Dendritic cell treated with granulocyte-macrophage colony-stimulating factor and Interleukin-4, amounts not matched to agents 40 ng/mL and 50 ng/mL, for 4 days (primary cell): ENCODE results near the gene CPXM2.

ENCODE experiments used
- H3K27ac Mint-ChIP-seq: one replicate; pipeline ENCODE4 v1.8.0; 2022; ENCODE audit warnings: mild to moderate bottlenecking, mixed read lengths
- H3K27me3 Mint-ChIP-seq: one replicate; pipeline ENCODE4 v1.8.0; 2022; ENCODE audit warnings: mild to moderate bottlenecking, mixed read lengths
- H3K36me3 Mint-ChIP-seq: one replicate; pipeline ENCODE4 v1.8.0; 2022; ENCODE audit warnings: low read depth, mixed read lengths
- H3K4me1 Mint-ChIP-seq: one replicate; pipeline ENCODE4 v1.8.0; 2022; ENCODE audit warnings: low read depth, mixed read lengths
- H3K4me3 Mint-ChIP-seq: one replicate; pipeline ENCODE4 v1.8.0; 2022; ENCODE audit warnings: mild to moderate bottlenecking, moderate library complexity, mixed read lengths
- H3K9me3 Mint-ChIP-seq: one replicate; pipeline ENCODE4 v1.8.0; 2022; ENCODE audit warnings: mixed read lengths
- intact Hi-C: fragments of 100-400 bp; cut with micrococcal nuclease; formaldehyde crosslinking; loops from one replicate; pipeline ENCODE4 v1.15.0; 2022

CPXM2 gene

DNA sequence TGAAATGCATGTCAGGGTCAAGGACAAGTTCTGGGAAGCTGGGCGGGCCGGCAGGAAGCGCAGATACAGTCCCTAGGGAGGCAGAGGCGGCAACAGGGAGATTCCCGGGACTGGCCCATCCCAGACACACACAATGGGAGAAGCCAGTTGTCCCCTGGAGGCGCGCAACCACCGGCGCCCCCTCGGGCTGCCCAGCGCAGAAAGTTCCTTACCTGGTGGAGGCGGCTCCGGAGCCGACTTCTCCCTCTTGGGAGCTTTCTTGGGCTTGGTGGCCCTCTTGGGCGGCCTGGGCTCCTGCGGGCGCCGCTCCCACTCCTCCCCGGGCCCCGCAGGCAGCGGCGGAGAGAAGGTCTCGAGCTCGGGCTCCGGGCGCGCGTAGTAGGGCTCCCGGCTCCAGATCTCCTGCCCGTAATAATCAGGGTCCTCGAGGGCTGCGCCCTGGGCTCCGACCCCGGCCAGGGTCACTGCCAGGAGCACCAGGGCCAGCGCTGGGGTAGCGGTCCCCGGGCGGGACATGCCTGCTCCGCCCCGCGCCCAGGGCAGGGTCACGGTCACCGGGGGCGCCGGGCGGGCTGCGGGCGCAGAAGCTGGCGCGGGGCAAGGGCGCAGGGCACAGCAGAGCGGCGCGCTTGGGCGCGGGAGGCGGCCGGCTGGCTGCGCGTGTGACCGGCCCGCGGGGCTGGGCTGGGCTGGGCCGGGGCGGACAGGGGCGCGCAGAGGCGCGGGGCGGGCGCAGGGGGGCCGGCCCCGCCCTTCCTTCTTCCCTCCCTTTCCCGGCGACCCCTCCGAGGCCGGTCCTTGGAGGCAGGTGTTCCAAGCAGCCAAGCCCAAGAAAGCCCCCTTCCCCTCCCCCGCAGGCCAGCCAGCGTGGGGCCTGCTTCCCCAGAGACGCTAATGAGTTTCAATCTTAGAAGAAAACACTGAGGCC, at the start of gene CPXM2:
Gene CPXM2 (minus strand): TSS at position 664 of the 928 bp plus-strand sequence. CDS start 148 bp downstream, at position 516.
- no peaks in the 10 kb centered on the region for H3K4me1 Mint-ChIP-seq
- no peaks in the 10 kb centered on the region for H3K36me3 Mint-ChIP-seq
- intact Hi-C loops: no loop called here
- H3K9me3 Mint-ChIP-seq: no peaks in the 10 kb centered on the region
- H3K27ac Mint-ChIP-seq: no peak within 1 kb of the TSS
- no peak within 1 kb of the TSS for H3K4me3 Mint-ChIP-seq
- peaks cover 39% of the 10 kb centered on the region for H3K27me3 Mint-ChIP-seq

GRCh38 chr10:123939591-123939990, 48.0 kb upstream of the CPXM2 start:
- no peaks in the 10 kb centered on the region for H3K4me1 Mint-ChIP-seq
- no peaks in the 10 kb centered on the region for H3K36me3 Mint-ChIP-seq
- intact Hi-C loops: no loop called here
- no peaks in the 10 kb centered on the region for H3K9me3 Mint-ChIP-seq
- H3K27me3 Mint-ChIP-seq: peaks cover 2% of the 10 kb centered on the region
- no peak overlapping the region for H3K27ac Mint-ChIP-seq
- H3K4me3 Mint-ChIP-seq: no peak overlapping the region

- intact Hi-C loops: no loop called here
- no peak overlapping the region for H3K27ac Mint-ChIP-seq
- no peak overlapping the region for H3K4me3 Mint-ChIP-seq
Observed at GRCh38 chr10:123938890-123939289, 47.3 kb upstream of the CPXM2 start.

DNA sequence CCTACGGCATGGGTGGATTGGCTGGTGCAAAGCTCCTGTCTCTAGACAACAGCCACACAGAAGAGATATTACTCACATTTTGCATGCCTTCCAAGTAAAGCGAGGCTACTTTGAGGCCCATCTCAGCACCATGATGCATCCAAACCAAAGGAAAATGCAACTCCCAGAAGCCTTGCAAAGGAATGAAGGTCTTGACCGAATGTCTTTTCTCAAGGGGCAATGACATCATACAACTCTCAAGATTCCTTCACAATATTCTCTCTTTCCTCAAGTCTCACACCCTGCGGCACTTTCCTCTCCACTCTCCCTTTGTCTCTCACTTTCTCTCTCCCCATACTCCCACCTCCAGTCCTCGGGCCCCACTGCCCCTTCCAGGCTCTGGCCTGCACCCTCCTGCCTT, 44.8 kb upstream of the CPXM2 start:
- no peak overlapping the region for H3K27ac Mint-ChIP-seq
- no peak overlapping the region for H3K4me3 Mint-ChIP-seq
- intact Hi-C loops: no loop called here
- H3K4me1 Mint-ChIP-seq: no peaks in the 10 kb centered on the region
- H3K36me3 Mint-ChIP-seq: no peaks in the 10 kb centered on the region
- H3K27me3 Mint-ChIP-seq: peaks cover 2% of the 10 kb centered on the region
- peaks cover 14% of the 10 kb centered on the region for H3K9me3 Mint-ChIP-seq

More at GRCh38 chr10:123938890-123939289, 47.3 kb upstream of the CPXM2 start:
- peaks cover 2% of the 10 kb centered on the region for H3K27me3 Mint-ChIP-seq
- no peaks in the 10 kb centered on the region for H3K4me1 Mint-ChIP-seq
- H3K9me3 Mint-ChIP-seq: no peaks in the 10 kb centered on the region
- no peaks in the 10 kb centered on the region for H3K36me3 Mint-ChIP-seq

- Mint-ChIP-seq H3K9me3 (peaks cover 22% of the 10 kb centered on the region), H3K36me3 (no peaks in the 10 kb centered on the region), H3K4me3 (no peak overlapping the region), H3K4me1 (no peaks in the 10 kb centered on the region), H3K27me3 (peaks cover 2% of the 10 kb centered on the region), H3K27ac (no peak overlapping the region)
- intact Hi-C loops: no loop called here
Observed at GRCh38 chr10:123935680-123936079, 44.1 kb upstream of the CPXM2 start.

DNA sequence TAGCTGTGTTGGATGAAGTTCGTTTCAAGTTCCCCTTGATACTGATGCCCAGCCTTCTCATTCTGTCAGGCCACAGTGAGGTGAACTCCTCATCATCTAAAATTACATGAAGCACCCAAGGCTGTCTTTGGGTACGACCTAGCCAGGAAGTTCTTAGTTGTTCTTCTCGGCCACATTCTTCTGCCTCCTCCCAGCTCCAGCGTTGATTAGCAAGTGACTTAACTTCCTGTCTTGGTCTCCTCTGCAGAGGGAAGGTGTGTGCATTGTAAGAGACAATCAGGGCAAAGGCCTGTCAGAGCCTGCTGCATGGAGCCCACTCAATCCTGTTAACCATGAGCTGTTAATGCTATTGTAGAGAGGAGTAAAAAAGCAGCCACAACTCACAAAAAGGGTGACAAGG, 43.2 kb upstream of the CPXM2 start:
- Mint-ChIP-seq H3K27me3 (peaks cover 2% of the 10 kb centered on the region), H3K4me1 (no peaks in the 10 kb centered on the region), H3K9me3 (peaks cover 30% of the 10 kb centered on the region), H3K4me3 (no peak overlapping the region), H3K27ac (no peak overlapping the region), H3K36me3 (no peaks in the 10 kb centered on the region)
- intact Hi-C loops: no loop called here

DNA sequence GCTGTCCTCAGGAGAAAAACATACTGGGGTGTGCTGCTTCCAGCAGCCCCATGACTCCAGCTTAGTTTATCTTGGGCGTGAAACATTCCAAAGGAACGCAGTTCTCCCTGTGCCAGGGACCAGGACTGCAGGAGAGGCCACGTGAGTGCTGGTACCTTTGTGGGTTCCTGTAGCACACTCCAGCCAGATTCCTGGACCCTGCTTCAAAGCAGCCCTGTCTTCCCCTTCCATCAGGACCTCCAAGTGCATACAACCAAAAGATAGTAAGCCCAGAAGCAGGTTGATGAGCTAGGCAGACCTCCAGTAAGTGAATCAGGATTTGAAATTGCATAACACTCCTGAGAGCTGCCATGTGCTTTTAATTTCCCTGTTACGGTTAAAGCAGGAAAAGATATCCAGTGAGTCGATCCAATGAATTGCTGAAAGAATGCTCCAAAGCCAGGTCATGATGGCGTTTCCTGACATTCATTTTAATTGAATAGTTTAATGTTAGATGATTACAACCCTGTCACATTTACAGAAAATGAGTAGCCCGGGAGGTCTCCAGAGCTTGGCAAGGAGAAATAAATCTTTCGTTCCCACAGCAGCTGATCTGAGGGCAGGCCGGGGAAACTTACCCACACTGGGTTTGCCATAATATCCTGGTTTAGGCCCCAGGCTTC, 38.9 kb upstream of the CPXM2 start:
- Mint-ChIP-seq H3K9me3 (peaks cover 45% of the 10 kb centered on the region), H3K27ac (no peak overlapping the region), H3K27me3 (peaks cover 2% of the 10 kb centered on the region), H3K36me3 (no peaks in the 10 kb centered on the region), H3K4me3 (no peak overlapping the region), H3K4me1 (no peaks in the 10 kb centered on the region)
- intact Hi-C loops: no loop called here

GRCh38 chr10:123929791-123930190, 38.2 kb upstream of the CPXM2 start:
- H3K27ac Mint-ChIP-seq: no peak overlapping the region
- H3K4me3 Mint-ChIP-seq: no peak overlapping the region
- no peaks in the 10 kb centered on the region for H3K36me3 Mint-ChIP-seq
- intact Hi-C loops: no loop called here
- peaks cover 2% of the 10 kb centered on the region for H3K27me3 Mint-ChIP-seq
- peaks cover 45% of the 10 kb centered on the region for H3K9me3 Mint-ChIP-seq
- no peaks in the 10 kb centered on the region for H3K4me1 Mint-ChIP-seq

DNA sequence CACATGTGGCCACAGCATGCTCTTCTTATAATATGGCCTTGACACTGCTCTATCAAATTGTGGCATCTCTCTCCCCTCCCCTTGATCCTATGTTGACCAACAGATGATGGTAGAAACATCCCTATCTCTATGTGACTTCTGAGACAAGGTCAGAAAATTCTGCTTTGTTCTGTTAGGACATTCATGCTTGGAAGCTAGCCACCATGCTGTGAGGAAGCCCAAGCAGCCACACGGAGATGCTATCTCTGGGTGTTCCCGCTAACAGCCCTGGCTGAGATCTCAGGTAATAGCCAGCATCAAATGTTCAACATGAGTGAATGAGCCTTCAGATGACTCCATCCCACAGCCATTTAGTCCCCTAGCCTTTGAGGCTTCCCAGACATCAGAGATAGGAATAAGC, 36.8 kb upstream of the CPXM2 start:
- Mint-ChIP-seq H3K27ac (no peak overlapping the region), H3K9me3 (peaks cover 45% of the 10 kb centered on the region), H3K36me3 (no peaks in the 10 kb centered on the region), H3K27me3 (peaks cover 4% of the 10 kb centered on the region), H3K4me1 (no peaks in the 10 kb centered on the region), H3K4me3 (no peak overlapping the region)
- intact Hi-C loops: no loop called here

- Mint-ChIP-seq H3K27ac (no peak overlapping the region), H3K36me3 (no peaks in the 10 kb centered on the region), H3K4me3 (no peak overlapping the region), H3K4me1 (no peaks in the 10 kb centered on the region), H3K9me3 (peaks cover 33% of the 10 kb centered on the region), H3K27me3 (peaks cover 11% of the 10 kb centered on the region)
- intact Hi-C loops: no loop called here
Observed at GRCh38 chr10:123926401-123927264, 35.0 kb upstream of the CPXM2 start.

- no peaks in the 10 kb centered on the region for H3K36me3 Mint-ChIP-seq
- H3K27ac Mint-ChIP-seq: no peak overlapping the region
- intact Hi-C loops: no loop called here
- peaks cover 21% of the 10 kb centered on the region for H3K27me3 Mint-ChIP-seq
- H3K9me3 Mint-ChIP-seq: peaks cover 9% of the 10 kb centered on the region
- no peak overlapping the region for H3K4me3 Mint-ChIP-seq
- no peaks in the 10 kb centered on the region for H3K4me1 Mint-ChIP-seq
Observed at GRCh38 chr10:123922126-123922525, 30.5 kb upstream of the CPXM2 start.

DNA sequence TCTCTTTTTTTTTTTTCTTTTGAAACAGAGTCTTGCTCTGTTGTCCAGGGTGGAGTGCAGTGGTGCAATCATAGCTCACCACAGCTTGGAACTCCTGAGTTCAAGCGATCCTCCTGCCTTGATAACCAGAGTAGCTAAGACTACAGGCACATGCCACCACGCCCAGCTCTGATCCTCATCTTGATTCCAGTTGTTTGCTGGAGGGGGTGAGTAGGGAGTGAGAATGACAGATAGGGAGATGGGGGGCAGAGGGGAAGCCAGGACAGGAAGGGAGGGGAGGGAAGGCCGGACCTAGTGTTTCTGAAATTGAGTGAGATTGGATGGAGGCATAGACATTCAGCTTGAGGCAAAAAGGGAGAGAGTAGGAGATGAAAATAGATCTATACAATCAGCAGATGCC, 25.2 kb upstream of the CPXM2 start:
- Mint-ChIP-seq H3K4me1 (peaks cover 6% of the 10 kb centered on the region), H3K27me3 (peaks cover 20% of the 10 kb centered on the region), H3K9me3 (peaks cover 9% of the 10 kb centered on the region), H3K4me3 (no peak overlapping the region), H3K27ac (no peak overlapping the region), H3K36me3 (no peaks in the 10 kb centered on the region)
- intact Hi-C loops: no loop called here

DNA sequence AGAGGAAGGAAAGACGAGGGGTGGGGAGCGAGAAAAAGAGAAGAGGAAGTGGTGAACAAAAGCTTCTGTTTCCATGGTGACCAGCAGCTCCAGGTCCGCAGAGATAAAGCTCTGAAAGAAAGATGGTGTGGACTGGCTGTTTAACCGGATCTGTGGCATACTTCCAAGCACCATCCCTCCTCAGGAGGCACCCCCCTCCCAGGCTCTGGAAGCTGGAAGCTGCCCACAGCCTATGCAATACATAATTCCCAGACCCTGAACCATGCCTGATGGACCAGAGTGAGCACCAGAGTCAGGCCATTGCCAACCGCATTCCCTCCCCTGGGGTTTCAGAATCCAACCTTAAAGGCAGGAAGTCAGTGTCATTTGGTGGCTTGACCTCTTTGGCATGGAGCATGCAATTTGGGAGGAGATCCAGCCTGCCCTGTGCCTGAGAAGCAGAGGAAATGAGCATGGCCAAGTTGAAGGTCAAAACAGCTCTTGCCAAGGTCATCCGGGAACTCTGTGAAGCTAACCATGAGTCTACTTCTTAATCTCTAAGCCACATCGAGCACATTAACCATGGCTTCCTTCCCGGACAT, 22.2 kb upstream of the CPXM2 start:
- Mint-ChIP-seq H3K4me1 (peaks cover 6% of the 10 kb centered on the region), H3K36me3 (no peaks in the 10 kb centered on the region), H3K4me3 (no peak overlapping the region), H3K27me3 (peaks cover 24% of the 10 kb centered on the region), H3K27ac (no peak overlapping the region), H3K9me3 (no peaks in the 10 kb centered on the region)
- intact Hi-C loops: no loop called here
